GM19328 (cell line): Measurements from ENCODE around the gene MGAT5.

Source experiments
- ATAC-seq: cut with Tn5 transposase; IDR thresholded peaks from one replicate; pipeline ENCODE4 v1.9.1; 2021; ENCODE audit warnings: mild to moderate bottlenecking, moderate library complexity; ENCODE audit not compliant: unreplicated experiment

Gene MGAT5

GRCh38 chr2:134392442-134393074, 138.7 kb downstream of the MGAT5 start:
- no peak for ATAC-seq

GRCh38 chr2:134393075-134393461, 139.2 kb downstream of the MGAT5 start:
- no peak for ATAC-seq

GRCh38 chr2:134395779-134396178, 141.9 kb downstream of the MGAT5 start:
- no peak for ATAC-seq

GRCh38 chr2:134396493-134396892, 142.6 kb downstream of the MGAT5 start:
- ATAC-seq, result no peak

- ATAC-seq, result no peak
These were observed 143.4 kb downstream of the MGAT5 start for GRCh38 chr2:134397146-134397896.

- no peak for ATAC-seq
These were observed 144.4 kb downstream of the MGAT5 start for GRCh38 chr2:134398300-134398699.

- ATAC-seq, result no peak
These were observed 145.2 kb downstream of the MGAT5 start for GRCh38 chr2:134399096-134399495.

GRCh38 chr2:134401081-134401497, 147.2 kb downstream of the MGAT5 start:
- no peak for ATAC-seq

GRCh38 chr2:134401789-134402188, 147.9 kb downstream of the MGAT5 start:
- no peak for ATAC-seq

GRCh38 chr2:134402410-134402809, 148.5 kb downstream of the MGAT5 start:
- ATAC-seq, result no peak

GRCh38 chr2:134405611-134406081, 151.8 kb downstream of the MGAT5 start:
- ATAC-seq, result no peak

GRCh38 chr2:134406311-134406710, 152.4 kb downstream of the MGAT5 start:
- no peak for ATAC-seq

- no peak for ATAC-seq
These were observed 152.9 kb downstream of the MGAT5 start for GRCh38 chr2:134406736-134407135.

- no peak for ATAC-seq
These were observed 153.4 kb downstream of the MGAT5 start for GRCh38 chr2:134407154-134407890.

GRCh38 chr2:134408386-134408785, 154.5 kb downstream of the MGAT5 start:
- ATAC-seq, result no peak

- ATAC-seq, result no peak
These were observed 154.9 kb downstream of the MGAT5 start for GRCh38 chr2:134408791-134409190.

- no peak for ATAC-seq
These were observed 156.1 kb downstream of the MGAT5 start for GRCh38 chr2:134410006-134410405.

- ATAC-seq, result no peak
These were observed 157.0 kb downstream of the MGAT5 start for GRCh38 chr2:134410831-134411231.

- no peak for ATAC-seq
These were observed 157.5 kb downstream of the MGAT5 start for GRCh38 chr2:134411279-134411827.

GRCh38 chr2:134411828-134412638, 158.2 kb downstream of the MGAT5 start:
- peak; percentile 96 for ATAC-seq

- ATAC-seq, result no peak
These were observed 158.7 kb downstream of the MGAT5 start for GRCh38 chr2:134412639-134412999.
